Measurements from ENCODE around the gene SLC23A3. TPM values are rescaled to one million over a fixed set of nuclear protein-coding genes. Genes with fewer than 3 reads are reported as not detected.

SLC23A3 gene
- total RNA-seq, 1 donor from 2014 or later = 5.4 TPM

DNA sequence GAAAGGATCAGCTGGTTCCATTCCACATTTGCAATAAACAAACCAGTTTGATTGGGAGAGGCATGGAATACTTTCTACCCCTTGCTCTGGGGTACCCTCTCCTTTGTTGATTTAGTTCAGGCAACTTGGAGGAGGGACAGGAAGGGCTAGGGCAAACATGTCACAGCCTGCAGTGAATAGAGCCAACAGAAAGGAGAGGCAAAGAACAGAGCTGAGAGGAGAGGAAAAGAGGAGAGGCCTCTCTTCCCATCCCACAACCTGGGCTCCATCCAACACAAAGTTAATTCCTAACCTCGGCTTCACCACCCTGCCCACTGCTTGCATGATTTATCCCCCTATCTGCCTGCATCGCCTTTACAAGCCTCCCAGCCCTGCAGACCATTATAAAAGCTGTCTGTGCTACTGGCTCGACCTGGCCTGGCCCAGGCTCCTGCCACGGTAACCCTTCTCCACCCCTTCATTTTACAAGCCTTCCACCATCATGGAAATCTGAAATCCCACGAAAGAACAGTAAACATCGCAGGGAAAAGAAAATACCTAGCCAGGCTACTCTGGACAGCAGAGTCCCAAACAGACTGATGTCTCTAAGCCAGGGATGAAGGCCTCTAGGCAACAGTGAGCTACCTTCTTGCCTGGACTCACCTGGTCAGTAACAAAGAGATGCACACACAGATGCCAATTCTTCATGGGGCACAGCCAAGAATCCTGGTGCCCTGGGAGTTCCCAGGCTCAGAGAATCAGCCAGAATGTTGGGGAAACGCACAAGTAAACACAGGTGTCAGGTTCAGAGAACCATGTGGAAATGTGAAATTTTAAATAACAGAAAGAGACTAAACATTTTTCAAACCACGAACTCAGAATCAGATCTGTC is 52.8 kb downstream of the SLC23A3 start:
- TF ChIP-seq POLR2A (IDR thresholded peaks at IDR 0.05) (no peak), POLR2AphosphoS5 (IDR thresholded peaks at IDR 0.05; ENCODE audit: insufficient read depth in 1 of 2, low read depth in 1 of 2) (no peak)
- TF ChIP-seq, protein P1, sequence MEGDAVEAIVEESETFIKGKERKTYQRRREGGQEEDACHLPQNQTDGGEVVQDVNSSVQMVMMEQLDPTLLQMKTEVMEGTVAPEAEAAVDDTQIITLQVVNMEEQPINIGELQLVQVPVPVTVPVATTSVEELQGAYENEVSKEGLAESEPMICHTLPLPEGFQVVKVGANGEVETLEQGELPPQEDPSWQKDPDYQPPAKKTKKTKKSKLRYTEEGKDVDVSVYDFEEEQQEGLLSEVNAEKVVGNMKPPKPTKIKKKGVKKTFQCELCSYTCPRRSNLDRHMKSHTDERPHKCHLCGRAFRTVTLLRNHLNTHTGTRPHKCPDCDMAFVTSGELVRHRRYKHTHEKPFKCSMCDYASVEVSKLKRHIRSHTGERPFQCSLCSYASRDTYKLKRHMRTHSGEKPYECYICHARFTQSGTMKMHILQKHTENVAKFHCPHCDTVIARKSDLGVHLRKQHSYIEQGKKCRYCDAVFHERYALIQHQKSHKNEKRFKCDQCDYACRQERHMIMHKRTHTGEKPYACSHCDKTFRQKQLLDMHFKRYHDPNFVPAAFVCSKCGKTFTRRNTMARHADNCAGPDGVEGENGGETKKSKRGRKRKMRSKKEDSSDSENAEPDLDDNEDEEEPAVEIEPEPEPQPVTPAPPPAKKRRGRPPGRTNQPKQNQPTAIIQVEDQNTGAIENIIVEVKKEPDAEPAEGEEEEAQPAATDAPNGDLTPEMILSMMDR (IDR thresholded peaks at IDR 0.05) = no peak
- no peaks in the 10 kb centered on the region for H3K27me3 ChIP-seq
- H3K9me3 ChIP-seq = no peaks in the 10 kb centered on the region
- H3K36me3 ChIP-seq = no peaks in the 10 kb centered on the region
- peaks cover 12% of the 10 kb centered on the region for H3K4me1 ChIP-seq
- intact Hi-C loops (cut with DNase I) = loop anchor here (10.0 kb wide), 1 partner anchor 52 kb away; the partner anchor contains the start of gene IHH
- DNase-seq (ENCODE audit: extremely low spot score in 2 of 2) = no peak
- no peak overlapping the region for H3K27ac ChIP-seq
- no peak overlapping the region for H3K4me3 ChIP-seq

DNA sequence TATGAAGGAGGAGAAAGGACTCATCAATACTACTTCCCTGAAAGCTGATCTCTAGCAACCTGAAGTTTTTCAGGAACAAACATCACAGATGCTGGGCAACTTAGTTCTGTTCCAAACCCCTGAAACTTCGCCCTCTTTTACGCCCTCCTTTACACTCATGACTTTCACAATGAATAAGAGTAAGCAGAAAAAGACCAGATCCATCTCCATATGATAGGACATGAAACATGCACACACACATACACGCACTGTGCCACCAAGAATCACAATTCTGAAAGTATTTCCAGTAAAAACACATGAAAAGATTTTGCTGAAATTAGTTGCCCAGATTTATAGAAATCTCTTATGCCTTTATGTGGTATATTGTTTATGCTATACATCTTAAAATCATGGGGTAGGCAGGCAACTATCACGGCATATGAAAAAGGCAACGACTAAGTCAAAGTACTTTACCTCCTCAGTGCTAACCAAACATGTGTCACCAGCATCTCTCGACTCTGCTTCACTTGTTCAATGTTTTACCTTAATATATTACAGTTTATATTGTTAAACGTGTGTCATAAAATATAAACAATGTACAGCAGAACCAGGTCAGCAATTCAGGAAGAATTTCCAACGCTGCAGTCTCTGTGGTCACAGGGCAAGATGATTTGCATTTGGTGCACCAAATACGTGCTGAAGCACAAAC is 57.0 kb downstream of the SLC23A3 start:
- no peaks in the 10 kb centered on the region for H3K36me3 ChIP-seq
- H3K27ac ChIP-seq = no peak overlapping the region
- no peaks in the 10 kb centered on the region for H3K9me3 ChIP-seq
- peaks cover 17% of the 10 kb centered on the region for H3K4me1 ChIP-seq
- no peaks in the 10 kb centered on the region for H3K27me3 ChIP-seq
- intact Hi-C loops (cut with DNase I) = loop anchor here (10.0 kb wide), 1 partner anchor 48 kb away; the partner anchor contains the start of gene IHH
- no peak for TF ChIP-seq POLR2A (IDR thresholded peaks at IDR 0.05)
- TF ChIP-seq, protein P1 (IDR thresholded peaks at IDR 0.05) = no peak
- no peak for TF ChIP-seq POLR2AphosphoS5 (IDR thresholded peaks at IDR 0.05; ENCODE audit: insufficient read depth in 1 of 2, low read depth in 1 of 2)
- no peak overlapping the region for H3K4me3 ChIP-seq
- DNase-seq (ENCODE audit: extremely low spot score in 2 of 2) = no peak

DNA sequence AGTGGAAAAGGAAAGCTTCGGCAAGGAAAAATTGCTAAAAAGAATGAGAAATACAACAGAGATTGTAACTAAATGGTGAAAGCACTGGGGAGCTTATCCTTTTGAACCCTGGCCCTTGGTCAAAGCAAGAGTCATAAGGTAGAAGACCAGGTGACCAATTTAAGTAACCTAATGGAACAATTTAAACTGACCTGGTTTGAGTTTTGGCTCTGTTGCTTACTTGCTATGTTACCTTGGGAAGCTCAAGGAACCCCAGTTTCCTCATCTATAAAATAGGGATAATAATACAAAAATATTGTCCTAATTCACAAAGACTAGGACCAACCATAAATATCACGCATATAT is 57.8 kb downstream of the SLC23A3 start:
- H3K4me3 ChIP-seq = no peak overlapping the region
- no peaks in the 10 kb centered on the region for H3K27me3 ChIP-seq
- intact Hi-C loops (cut with DNase I) = loop anchor here (10.0 kb wide), 1 partner anchor 47 kb away; the partner anchor contains the start of gene IHH
- no peak for DNase-seq (ENCODE audit: extremely low spot score in 2 of 2)
- H3K27ac ChIP-seq = no peak overlapping the region
- TF ChIP-seq POLR2AphosphoS5 (IDR thresholded peaks at IDR 0.05; ENCODE audit: insufficient read depth in 1 of 2, low read depth in 1 of 2) (no peak), POLR2A (IDR thresholded peaks at IDR 0.05) (no peak)
- TF ChIP-seq, protein P1 (IDR thresholded peaks at IDR 0.05) = no peak
- no peaks in the 10 kb centered on the region for H3K36me3 ChIP-seq
- no peaks in the 10 kb centered on the region for H3K9me3 ChIP-seq
- peaks cover 17% of the 10 kb centered on the region for H3K4me1 ChIP-seq

Other genes with a start within 250 kb of the SLC23A3 start
- gene CDK5R2, start 210.4 kb downstream of the SLC23A3 start, total RNA-seq = 0.49 TPM
- not detected for gene FEV, start 184.8 kb downstream of the SLC23A3 start, total RNA-seq
- not detected for gene CRYBA2, start 176.6 kb downstream of the SLC23A3 start, total RNA-seq
- gene CFAP65, start 128.5 kb downstream of the SLC23A3 start, total RNA-seq = not detected
- not detected for gene IHH, start 109.1 kb downstream of the SLC23A3 start, total RNA-seq
- gene NHEJ1, start 9.2 kb downstream of the SLC23A3 start, total RNA-seq = 17.7 TPM
- 32.2 TPM for gene CNPPD1, start 6.9 kb upstream of the SLC23A3 start, total RNA-seq
- 43.7 TPM for gene RETREG2, start 8.2 kb upstream of the SLC23A3 start, total RNA-seq
- 52.1 TPM for gene ZFAND2B, start 36.8 kb upstream of the SLC23A3 start, total RNA-seq
- gene ABCB6, start 48.9 kb upstream of the SLC23A3 start, total RNA-seq = 23.8 TPM
- 62.4 TPM for gene ATG9A, start 59.6 kb upstream of the SLC23A3 start, total RNA-seq
- 98.7 TPM for gene ANKZF1, start 59.8 kb upstream of the SLC23A3 start, total RNA-seq
- gene GLB1L, start 75.4 kb upstream of the SLC23A3 start, total RNA-seq = 22.8 TPM
- gene STK16, start 75.5 kb upstream of the SLC23A3 start, total RNA-seq = 12.8 TPM
- gene TUBA4B, start 83.2 kb upstream of the SLC23A3 start, total RNA-seq = not detected
- gene TUBA4A, start 83.9 kb upstream of the SLC23A3 start, total RNA-seq = 122 TPM
- 92.8 TPM for gene DNAJB2, start 109.3 kb upstream of the SLC23A3 start, total RNA-seq
- 7.6 TPM for gene PTPRN, start 139.4 kb upstream of the SLC23A3 start, total RNA-seq
- not detected for gene RESP18, start 162.7 kb upstream of the SLC23A3 start, total RNA-seq
- gene DNPEP, start 217.9 kb upstream of the SLC23A3 start, total RNA-seq = 62.9 TPM
- gene DES, start 248.3 kb upstream of the SLC23A3 start, total RNA-seq = 883 TPM